Stimulated activated CD4-positive, alpha-beta T cell treated with anti-CD3 and anti-CD28 coated beads, Interleukin-4, amount 100 ng/mL, for 4 hours (primary cell): ENCODE data around the gene DAND5.
"Not testable (repeated sequence)": the region's sequence is repeated elsewhere in the genome, so short reads cannot be mapped to it uniquely, and the experiment has no call there.

Source experiments
- DNase-seq, 2 experiments: peaks; one replicate each; pipeline ENCODE4 v3.0.0-alpha.2; 2020

Gene DAND5

DNA sequence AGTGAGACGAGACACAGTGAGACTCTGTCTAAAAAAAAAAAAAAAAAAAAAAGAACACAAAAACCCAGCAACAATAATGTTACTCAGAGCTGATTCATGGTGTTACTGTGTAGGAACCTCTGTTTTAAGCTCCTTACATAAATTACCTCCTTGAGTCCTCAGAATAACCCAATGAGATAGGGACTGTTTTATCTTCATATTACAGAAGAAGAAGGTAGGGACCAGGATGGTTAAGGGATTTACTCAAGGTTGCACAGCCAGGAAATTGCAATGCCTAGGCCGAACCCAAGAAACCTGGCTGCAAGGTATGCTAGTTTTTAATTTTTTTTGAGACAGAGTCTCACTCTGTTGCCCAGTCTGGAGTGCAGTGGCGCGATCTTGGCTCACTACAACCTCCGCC lies 1.5 kb upstream of the DAND5 start:
- no peak for DNase-seq

GRCh38 chr19:12970070-12970820 lies 869 bp downstream of the DAND5 start:
- no peak for DNase-seq

GRCh38 chr19:12973236-12973635 lies 3.9 kb downstream of the DAND5 start:
- no peak for DNase-seq

- DNase-seq, result no peak
These were observed 5.2 kb downstream of the DAND5 start for GRCh38 chr19:12974301-12975220.

DNA sequence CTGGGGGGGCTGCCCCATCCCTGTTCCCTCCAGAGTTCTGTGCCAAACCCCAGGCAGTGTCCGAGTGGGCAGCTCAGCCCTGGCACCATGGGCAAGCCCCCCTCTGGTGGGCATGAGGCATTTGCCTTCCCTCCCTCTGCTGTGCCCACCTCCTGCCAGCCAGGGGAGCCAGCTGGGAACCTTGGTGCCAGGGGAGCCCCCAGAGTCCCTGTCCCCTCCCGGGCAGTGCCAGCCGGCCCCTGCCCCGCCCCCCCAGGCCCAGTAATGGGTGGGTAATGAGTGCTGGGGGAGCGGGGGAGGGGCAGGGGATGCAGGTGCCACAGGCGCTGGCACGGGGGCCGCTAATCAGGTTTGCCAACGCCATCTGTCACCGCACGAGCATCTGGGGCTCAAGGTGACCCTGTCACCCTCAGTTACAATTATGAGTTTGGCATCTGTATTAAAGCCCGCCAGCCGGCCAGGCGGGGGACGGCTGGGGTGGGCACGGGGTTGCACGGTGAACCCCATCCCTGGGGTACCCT lies 5.9 kb downstream of the DAND5 start:
- no peak for DNase-seq

DNA sequence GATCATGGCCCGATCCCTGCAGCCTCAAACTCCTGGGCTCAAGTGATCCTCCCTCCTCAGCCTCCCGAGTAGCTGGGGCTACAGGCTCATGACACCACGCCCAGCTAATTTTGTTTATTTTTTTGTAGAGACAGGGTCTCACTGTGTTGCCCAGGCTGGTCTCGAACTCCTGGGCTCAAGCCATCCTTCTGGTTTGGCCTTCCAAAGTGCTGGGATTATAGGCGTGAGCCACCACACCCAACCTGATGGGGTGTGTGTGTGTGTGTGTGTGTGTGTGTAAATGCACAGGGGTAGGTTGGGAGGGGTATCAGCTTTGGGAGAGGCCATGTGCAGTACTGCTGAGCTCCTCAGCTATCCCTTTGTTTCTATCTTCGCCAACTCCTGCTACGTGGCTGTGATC lies 6.7 kb downstream of the DAND5 start:
- DNase-seq, result not testable (repeated sequence)

GRCh38 chr19:12979974-12980373 lies 10.6 kb downstream of the DAND5 start:
- no peak for DNase-seq

- no peak for DNase-seq
These were observed 13.3 kb downstream of the DAND5 start for GRCh38 chr19:12982648-12983047.

DNA sequence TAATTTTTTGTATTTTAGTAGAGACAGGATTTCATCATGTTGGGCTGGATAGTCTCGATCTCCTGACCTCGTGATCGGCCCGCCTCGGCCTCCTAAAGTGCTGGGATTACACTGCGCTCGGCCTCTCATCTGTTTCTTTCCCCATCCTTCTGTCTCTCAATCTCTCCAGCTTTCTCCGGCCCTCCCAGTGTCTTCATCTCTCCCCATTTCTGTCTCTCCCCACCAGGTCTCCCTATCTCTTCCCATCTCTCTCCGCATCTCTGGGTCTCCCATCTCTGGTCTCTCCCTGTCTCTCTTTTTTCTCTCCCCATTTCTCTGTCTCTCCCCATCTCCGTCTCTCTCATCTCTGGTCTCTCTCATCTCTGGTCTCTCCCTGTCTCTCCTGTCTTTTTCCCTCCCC lies 13.7 kb downstream of the DAND5 start:
- no peak for DNase-seq

DNA sequence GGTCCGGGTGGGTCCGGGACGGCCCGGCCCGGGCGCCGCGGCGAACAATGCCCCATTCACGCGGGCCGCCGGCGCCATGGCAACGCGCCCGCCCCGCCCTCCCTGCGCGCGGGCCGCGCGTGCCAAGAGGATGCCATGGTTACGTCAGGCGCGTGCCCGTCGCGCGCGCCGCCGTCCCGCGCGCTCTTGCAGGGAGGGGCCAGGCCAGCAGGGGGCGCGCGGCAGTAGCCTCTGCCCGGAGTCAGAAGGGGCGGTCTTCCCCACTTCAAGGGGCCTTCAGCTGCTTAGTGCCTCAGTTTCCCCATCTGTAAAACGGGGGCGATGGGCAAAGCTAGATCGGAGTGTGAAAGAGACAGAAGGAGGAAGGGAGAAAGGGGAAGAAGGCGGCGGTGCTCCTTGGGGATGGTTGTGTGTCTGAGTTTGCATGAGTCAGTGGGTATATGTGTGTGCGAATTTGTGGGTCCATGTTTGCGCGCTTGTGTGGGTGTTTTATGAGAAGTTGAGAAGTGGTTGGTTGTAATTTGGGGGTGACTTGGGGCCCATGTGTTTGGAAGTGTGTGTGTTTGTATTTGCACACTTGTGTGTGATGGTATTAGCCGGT lies 14.3 kb downstream of the DAND5 start:
- peak; percentile 77 to 83 for DNase-seq

- DNase-seq, result no peak
These were observed 14.8 kb downstream of the DAND5 start for GRCh38 chr19:12984143-12984627.

DNA sequence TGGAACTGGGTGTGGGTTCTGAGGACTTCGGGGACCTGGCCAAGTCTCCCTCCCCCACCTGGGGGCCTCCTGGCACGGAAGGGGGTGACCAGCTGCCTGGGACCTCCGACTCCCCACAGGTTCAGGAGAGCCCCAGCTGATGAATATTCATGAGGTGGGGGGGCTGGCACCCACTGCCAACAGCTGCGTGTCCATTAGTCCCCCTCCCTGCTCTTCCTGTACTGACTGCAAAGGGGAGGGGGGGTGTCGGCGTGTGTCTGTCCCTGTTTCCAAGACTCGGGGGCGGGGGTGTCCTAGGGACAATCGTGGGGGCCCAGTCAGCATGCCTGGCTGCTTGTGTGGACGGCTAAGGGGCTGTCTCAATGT lies 15.3 kb downstream of the DAND5 start:
- no peak for DNase-seq

- DNase-seq, result no peak
These were observed 15.8 kb downstream of the DAND5 start for GRCh38 chr19:12985049-12985776.

- no peak for DNase-seq
These were observed 17.4 kb downstream of the DAND5 start for GRCh38 chr19:12986726-12987125.

DNA sequence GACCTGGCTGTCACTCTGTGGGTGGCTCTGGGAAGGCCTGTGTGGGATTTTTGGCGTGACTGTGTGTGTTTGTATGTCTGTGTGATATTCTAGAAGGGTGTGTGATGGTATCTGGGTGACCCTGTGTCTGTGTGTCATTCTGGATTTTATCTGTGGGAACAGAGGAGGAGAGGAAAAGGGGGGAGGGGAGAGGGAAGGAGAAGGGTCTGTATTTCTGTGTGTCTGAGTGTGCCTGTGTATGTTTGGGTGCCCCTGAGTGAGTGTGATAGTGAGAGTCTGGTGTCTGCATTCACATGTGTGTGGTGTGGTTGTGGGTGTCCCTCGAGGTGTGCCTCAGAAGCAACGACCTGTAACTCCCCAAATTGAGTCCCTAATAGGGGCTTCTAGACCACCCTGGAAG lies 17.8 kb downstream of the DAND5 start:
- no peak for DNase-seq

GRCh38 chr19:12987781-12988180 lies 18.4 kb downstream of the DAND5 start:
- no peak for DNase-seq

DNA sequence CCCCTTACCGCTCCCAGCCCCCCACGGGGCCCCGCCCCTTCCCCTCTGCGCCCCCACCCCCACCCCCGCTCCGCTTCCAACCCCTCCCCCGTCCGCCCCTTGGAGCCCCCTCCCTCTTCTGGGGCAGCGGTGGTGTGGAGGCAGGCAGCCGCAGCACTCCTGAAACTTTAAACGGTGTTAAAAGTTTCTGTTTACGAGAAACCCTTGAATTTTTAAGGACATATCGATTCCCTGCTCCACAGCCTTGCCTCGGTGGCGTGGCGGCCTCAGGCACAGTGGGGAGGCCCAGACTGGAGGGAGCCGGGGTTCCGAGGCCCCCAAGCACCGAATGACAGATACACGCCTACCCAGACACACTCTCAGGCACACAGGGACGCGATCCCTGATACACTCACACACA lies 21.1 kb downstream of the DAND5 start:
- no peak for DNase-seq

DNA sequence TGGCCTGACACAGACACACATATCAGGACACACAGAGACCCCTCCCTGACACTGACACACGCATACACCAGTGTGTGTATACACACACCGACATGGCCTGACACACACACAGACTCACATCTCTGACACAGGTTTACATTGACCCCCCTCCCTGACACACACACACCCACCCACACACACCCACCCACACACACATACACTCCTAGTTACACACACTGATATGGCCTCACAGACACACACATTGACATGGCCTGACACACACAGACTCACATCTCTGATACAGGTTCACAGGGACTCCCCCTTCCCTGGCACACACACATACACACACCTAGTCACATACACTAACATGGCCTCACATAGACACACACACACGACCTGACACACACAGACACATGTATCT lies 21.5 kb downstream of the DAND5 start:
- DNase-seq, result no peak

DNA sequence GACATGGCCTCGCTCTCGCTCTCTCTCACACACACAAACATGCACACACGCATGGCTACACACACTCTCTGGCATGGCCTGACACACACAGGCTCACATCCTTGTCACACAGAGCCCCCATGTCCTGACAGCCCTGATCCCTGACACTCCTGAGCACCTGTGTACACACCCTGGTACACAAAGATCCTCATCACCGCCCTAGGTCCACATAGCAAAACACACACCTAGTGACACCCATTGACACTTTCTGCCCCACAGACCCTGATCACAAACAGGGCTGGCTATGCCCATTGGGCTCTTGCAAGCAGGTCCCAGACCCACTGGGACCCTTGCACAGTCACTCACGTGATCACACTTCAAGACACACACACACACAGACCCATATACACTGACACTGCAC lies 21.9 kb downstream of the DAND5 start:
- DNase-seq, result no peak

DNA sequence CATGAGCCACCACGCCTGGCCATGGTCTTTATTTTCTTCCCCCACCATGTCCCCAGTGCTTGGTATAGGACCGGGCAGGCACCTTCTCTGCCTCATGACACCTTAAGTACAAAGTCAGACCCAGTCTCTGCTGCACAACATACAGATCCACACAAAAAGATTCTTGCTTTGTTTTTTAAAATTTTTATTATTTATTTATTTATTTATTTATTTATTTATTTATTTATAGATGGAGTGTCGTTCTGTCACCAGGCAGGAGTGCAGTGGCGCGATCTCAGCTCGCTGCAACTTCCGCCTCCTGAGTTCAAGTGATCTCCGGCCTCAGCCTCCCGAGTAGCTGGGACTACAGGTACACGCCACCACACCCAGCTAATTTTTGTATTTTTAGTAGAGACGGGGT lies 23.4 kb downstream of the DAND5 start:
- no peak for DNase-seq

DNA sequence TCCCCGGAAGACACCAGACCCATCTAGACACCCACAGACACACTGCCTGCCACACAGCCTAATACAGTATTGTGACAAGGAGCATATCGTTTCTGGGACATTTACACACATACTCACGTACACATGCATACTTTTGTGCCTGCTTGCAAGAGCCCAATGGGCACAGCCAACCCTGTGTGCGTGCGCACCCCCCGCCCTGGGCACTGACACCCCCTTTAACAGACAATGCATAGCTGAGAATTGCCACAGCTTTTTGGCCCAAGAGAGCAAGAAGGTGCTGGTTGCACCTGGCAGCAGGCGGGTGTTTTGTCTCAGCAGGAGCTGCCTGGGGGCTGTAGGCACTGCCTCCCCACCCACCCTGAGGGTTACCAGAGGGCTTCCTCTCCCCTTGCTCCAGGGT lies 24.2 kb downstream of the DAND5 start:
- no peak for DNase-seq

DNA sequence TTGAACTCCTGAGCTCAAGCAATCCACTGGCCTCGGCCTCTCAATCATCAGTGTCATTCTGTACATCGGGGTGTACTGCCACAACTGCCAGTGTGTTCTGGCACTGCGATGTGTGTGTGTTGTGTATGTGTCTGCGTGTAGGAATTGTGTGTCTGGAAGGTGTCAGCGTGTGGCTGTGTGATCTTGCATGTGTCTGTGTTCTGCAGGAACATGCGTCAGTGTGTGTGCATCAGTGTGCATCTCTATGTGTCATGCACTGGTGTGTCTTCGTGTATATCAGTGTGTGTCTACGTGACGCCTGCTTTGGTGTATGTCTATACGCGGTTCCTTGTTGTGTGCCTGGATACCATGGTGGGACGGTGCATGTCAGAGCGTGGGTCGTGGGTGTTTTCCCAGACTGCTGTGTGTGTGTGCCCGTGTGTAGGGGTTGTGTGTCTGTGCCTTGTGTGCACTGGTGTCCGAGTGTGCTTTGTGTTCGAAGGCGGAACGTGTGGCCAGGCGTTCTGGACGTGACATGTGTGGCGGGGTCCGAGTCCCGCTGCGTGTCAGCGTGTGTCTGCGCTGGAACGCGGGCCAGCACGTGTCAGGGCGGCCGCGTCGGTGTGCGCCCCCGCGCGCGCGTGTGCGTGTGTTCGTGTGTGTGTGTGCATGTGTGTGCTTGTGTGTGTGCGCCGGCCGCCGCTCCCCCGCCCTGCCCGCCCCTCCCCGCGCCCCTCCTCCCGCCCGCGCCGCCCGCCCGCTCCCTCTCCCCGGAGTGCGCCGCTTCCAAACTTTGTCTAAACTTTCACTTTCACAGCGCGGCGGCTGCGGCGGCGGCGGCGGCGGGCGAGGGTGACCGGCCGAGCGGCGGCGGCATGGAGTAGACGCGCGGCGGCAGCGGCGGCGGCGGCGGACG lies 25.6 kb downstream of the DAND5 start, which contains the start of gene NFIX:
Gene NFIX (plus strand): TSS at position 775 of the 895 bp plus-strand sequence. CDS start 363 bp downstream, outside the sequence.
- DNase-seq, result peak; percentile 70 to 71
